GM18873 (cell line): Measurements from ENCODE around the gene ITFG2.

Source experiments
- ATAC-seq: cut with Tn5 transposase; IDR thresholded peaks from one replicate; pipeline ENCODE4 v1.9.1; 2021; ENCODE audit warnings: mild to moderate bottlenecking, moderate library complexity, moderate number of reproducible peaks; ENCODE audit not compliant: unreplicated experiment, low FRiP score

ITFG2 gene

GRCh38 chr12:2794736-2795289 lies 17.7 kb upstream of the ITFG2 start, which contains the start of gene FKBP4:
Gene FKBP4 (plus strand): TSS chr12:2794970. CDS start chr12:2795140, 170 bp downstream.
- peak; percentile 59 for ATAC-seq

GRCh38 chr12:2795291-2796186 lies 16.9 kb upstream of the ITFG2 start:
- ATAC-seq = peak; percentile 46

- ATAC-seq = no peak
Observed at GRCh38 chr12:2796187-2796666, 16.2 kb upstream of the ITFG2 start.

- no peak for ATAC-seq
Observed at GRCh38 chr12:2797721-2798418, 14.6 kb upstream of the ITFG2 start.

GRCh38 chr12:2800046-2800570 lies 12.4 kb upstream of the ITFG2 start:
- ATAC-seq = no peak

- no peak for ATAC-seq
Observed at GRCh38 chr12:2801044-2801783, 11.3 kb upstream of the ITFG2 start.

- no peak for ATAC-seq
Observed at GRCh38 chr12:2803635-2804392, 8.7 kb upstream of the ITFG2 start.

GRCh38 chr12:2804393-2805142 lies 7.9 kb upstream of the ITFG2 start:
- ATAC-seq = no peak

GRCh38 chr12:2805143-2805520 lies 7.3 kb upstream of the ITFG2 start:
- no peak for ATAC-seq

- no peak for ATAC-seq
Observed at GRCh38 chr12:2806700-2807099, 5.8 kb upstream of the ITFG2 start.

GRCh38 chr12:2811801-2812200 lies 667 bp upstream of the ITFG2 start:
- ATAC-seq = no peak

GRCh38 chr12:2813214-2814185 lies 1.0 kb downstream of the ITFG2 start:
- no peak for ATAC-seq

GRCh38 chr12:2819810-2820209 lies 7.3 kb downstream of the ITFG2 start:
- no peak for ATAC-seq

GRCh38 chr12:2820432-2820831 lies 8.0 kb downstream of the ITFG2 start:
- no peak for ATAC-seq

- ATAC-seq = no peak
Observed at GRCh38 chr12:2823483-2823882, 11.0 kb downstream of the ITFG2 start.

- ATAC-seq = no peak
Observed at GRCh38 chr12:2824541-2824940, 12.1 kb downstream of the ITFG2 start.

- ATAC-seq = no peak
Observed at GRCh38 chr12:2825132-2825531, 12.7 kb downstream of the ITFG2 start.

- ATAC-seq = no peak
Observed at GRCh38 chr12:2826036-2826435, 13.6 kb downstream of the ITFG2 start.
